Esophagus squamous epithelium (tissue), 5 donors: ENCODE data around the gene KDM4C. TPM values are rescaled to one million over a fixed set of nuclear protein-coding genes. Genes with fewer than 3 reads are reported as not detected.

Experiments used
- DNase-seq: peaks from one replicate; lab custom pipeline; 2025; lab: John Stamatoyannopoulos, UW
- H3K27ac ChIP-seq, 4 donors: fragments of 200-600 bp; sonication (generic); one replicate each; pipeline ENCODE4 v1.5.1; 2016 to 2019; ENCODE audit warnings: mild to moderate bottlenecking in 1 of 4
- H3K27me3 ChIP-seq, 4 donors: fragments of 200-600 bp; sonication (generic); 1 replicate in 3 of 4; 2 replicates in 1 of 4; pipeline versions ENCODE4 v1.5.1 to v1.6.0; 2017 to 2021; ENCODE audit warnings: antibody characterized with exemption in 1 of 4
- H3K36me3 ChIP-seq, 3 donors: fragments of 200-600 bp; sonication (generic); one replicate each; pipeline ENCODE4 v1.5.1; 2016 to 2019
- H3K4me1 ChIP-seq, 3 donors: fragments of 200-600 bp; sonication (generic); one replicate each; pipeline ENCODE4 v1.5.1; 2017 to 2019
- H3K4me3 ChIP-seq, 4 donors: fragments of 200-600 bp; sonication (generic); 1 replicate in 3 of 4; 2 replicates in 1 of 4; pipeline ENCODE4 v1.5.1; 2016 to 2019; ENCODE audit warnings: mild to moderate bottlenecking in 2 of 4, moderate library complexity in 1 of 4
- H3K9me3 ChIP-seq, 3 donors: fragments of 200-600 bp; sonication (generic); one replicate each; pipeline ENCODE4 v1.5.1; 2016 to 2019
- POLR2A ChIP-seq, 4 donors: fragments of 450-650 bp; IDR thresholded peaks; one replicate each; pipeline ENCODE4 v1.6.1; 2017; ENCODE audit warnings: antibody characterized with exemption in 4 of 4, mild to moderate bottlenecking in 4 of 4, moderate library complexity in 3 of 4
- WGBS, 2 donors: methylation state at CpG; one replicate each; pipeline ENCODE4 v1.1.5; 2018; 5-methylcytosine and 5-hydroxymethylcytosine counted together
- intact Hi-C: fragments of 100-400 bp; cut with DNase I; formaldehyde crosslinking; loops from one replicate; pipeline ENCODE4 v1.15.0; 2022
- total RNA-seq, 4 donors: library from RNA; depleted of rRNA; stranded (reverse); fragments of >200 nt; gene quantifications; one replicate each; pipeline ENCODE4 v1.1.0, GENCODE V29; 2016
- TF ChIP-seq, protein P1 (sequence below), 6 experiments: fragments of 450-650 bp in 4 of 6; fragments of 200-600 bp in 2 of 6; sonication (generic) in 2 of 6; IDR thresholded peaks; one replicate each; pipeline ENCODE4 v1.5.1; 2016 to 2019; ENCODE audit warnings: antibody characterized with exemption in 6 of 6, mild to moderate bottlenecking in 4 of 6, moderate library complexity in 4 of 6
- donor health status: DM: yes; HTN: yes; CAD: no.

Gene KDM4C
- total RNA-seq, 4 donors from 2014 or later, result 12.5 to 43.9 (median 22.9) TPM

DNA sequence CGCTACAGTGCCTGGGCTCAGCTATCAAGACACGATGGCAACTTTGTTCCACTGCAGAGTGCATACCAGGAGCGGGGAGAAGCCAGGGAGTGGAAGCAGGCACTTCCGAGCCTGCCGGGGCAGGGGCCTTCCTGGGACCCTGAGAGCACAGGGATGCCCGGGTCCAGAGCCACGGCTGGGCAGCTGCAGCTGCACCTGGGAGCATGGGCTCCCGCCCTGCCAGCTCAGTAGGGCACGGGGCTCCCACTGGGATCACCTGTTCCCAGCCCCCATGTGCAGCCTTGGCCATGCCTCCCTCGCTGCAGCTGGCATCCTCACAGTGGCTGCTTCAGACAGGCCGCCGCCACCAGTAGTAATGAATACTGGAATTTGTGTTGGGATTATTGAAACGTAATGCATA lies 391.5 kb downstream of the KDM4C start:
- no peak overlapping the region for H3K4me3 ChIP-seq
- intact Hi-C loops, result no loop called here
- H3K4me1 ChIP-seq, result peaks cover 0 to 7% (median 4%) of the 10 kb centered on the region in 3 donors
- DNase-seq, result no peak
- TF ChIP-seq POLR2A (IDR thresholded peaks at IDR 0.05), result no peak
- TF ChIP-seq, protein P1, sequence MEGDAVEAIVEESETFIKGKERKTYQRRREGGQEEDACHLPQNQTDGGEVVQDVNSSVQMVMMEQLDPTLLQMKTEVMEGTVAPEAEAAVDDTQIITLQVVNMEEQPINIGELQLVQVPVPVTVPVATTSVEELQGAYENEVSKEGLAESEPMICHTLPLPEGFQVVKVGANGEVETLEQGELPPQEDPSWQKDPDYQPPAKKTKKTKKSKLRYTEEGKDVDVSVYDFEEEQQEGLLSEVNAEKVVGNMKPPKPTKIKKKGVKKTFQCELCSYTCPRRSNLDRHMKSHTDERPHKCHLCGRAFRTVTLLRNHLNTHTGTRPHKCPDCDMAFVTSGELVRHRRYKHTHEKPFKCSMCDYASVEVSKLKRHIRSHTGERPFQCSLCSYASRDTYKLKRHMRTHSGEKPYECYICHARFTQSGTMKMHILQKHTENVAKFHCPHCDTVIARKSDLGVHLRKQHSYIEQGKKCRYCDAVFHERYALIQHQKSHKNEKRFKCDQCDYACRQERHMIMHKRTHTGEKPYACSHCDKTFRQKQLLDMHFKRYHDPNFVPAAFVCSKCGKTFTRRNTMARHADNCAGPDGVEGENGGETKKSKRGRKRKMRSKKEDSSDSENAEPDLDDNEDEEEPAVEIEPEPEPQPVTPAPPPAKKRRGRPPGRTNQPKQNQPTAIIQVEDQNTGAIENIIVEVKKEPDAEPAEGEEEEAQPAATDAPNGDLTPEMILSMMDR (IDR thresholded peaks at IDR 0.05), result no peak
- H3K27me3 ChIP-seq, result no peaks in the 10 kb centered on the region
- H3K9me3 ChIP-seq, result no peaks in the 10 kb centered on the region
- no peak overlapping the region for H3K27ac ChIP-seq
- H3K36me3 ChIP-seq, result peaks cover 0 to 36% (median 0%) of the 10 kb centered on the region in 3 donors
- WGBS, 2 donors, result 94 to 100% methylated on average over 1 to 4 of the region's 13 CpGs

DNA sequence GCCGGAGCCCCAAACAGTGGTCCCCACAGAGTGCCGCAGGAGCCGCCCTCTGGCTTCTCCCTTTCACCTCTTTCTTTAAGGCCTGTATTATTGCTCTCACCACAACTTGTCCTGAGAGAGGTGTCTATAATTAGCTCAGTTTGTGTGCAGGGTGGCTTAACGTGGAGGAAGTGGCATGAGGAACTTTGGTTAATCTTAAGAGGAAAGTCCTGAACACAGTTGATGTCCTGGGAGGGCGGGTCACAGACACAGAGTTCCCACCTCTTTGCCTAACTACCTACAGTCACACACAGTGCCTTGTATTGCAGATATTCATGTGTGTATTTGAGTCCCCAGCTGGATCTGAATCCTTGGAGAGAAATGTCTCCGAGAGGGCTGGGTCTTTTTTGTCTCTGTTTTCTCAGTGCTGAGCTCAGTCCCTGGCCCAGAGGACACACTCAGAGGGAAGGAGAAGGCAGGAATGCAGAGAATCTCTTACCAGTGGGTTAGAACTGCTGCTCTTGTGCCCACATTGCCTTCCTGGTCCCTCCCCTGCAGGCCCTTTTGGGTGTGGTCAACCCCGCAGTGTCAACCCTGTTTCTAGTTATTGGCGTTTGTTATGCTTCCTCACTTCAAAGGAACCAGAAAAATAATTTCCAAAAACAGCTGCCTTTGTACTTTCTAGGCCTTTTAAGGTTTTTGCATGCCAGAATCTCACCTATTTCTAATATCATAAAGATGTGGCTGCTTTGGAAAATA lies 392.5 kb downstream of the KDM4C start:
- peaks cover 0 to 34% (median 0%) of the 10 kb centered on the region in 3 donors for H3K36me3 ChIP-seq
- TF ChIP-seq POLR2A (IDR thresholded peaks at IDR 0.05), result no peak
- TF ChIP-seq, protein P1 (IDR thresholded peaks at IDR 0.05), result no peak
- DNase-seq, result no peak
- WGBS, 2 donors, result 62 to 70% methylated on average over 8 of the region's 8 CpGs
- no peaks in the 10 kb centered on the region for H3K9me3 ChIP-seq
- H3K4me1 ChIP-seq, result peaks cover 0 to 7% (median 4%) of the 10 kb centered on the region in 3 donors
- intact Hi-C loops, result no loop called here
- H3K4me3 ChIP-seq, result no peak overlapping the region
- no peaks in the 10 kb centered on the region for H3K27me3 ChIP-seq
- no peak overlapping the region for H3K27ac ChIP-seq

DNA sequence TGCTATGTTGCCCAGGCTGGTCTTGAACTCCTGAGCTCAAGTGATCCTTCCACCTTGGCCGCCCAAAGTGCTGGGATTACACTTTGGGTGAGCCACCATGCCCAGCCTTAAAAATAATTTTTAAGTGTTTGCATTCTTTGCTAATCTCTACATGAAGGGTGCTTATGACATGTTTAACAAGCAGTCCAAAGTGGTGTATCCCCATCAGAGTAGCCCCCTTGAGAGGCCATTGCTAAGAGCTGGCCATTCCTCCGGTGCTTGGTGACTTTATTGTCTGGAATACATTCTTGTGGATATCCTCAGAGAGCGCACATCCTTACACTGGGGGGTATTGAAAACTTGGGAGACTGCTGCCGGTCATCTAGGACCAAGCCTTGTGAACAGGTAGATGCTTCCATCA lies 395.4 kb downstream of the KDM4C start:
- H3K27ac ChIP-seq, result no peak overlapping the region
- no peaks in the 10 kb centered on the region for H3K27me3 ChIP-seq
- intact Hi-C loops, result no loop called here
- no peak for DNase-seq
- peaks cover 0 to 23% (median 0%) of the 10 kb centered on the region in 3 donors for H3K36me3 ChIP-seq
- no peak overlapping the region for H3K4me3 ChIP-seq
- WGBS, 2 donors, result 88 to 95% methylated on average over 3 to 4 of the region's 4 CpGs
- H3K4me1 ChIP-seq, result peaks cover 0 to 7% (median 0%) of the 10 kb centered on the region in 3 donors
- TF ChIP-seq, protein P1 (IDR thresholded peaks at IDR 0.05), result no peak
- TF ChIP-seq POLR2A (IDR thresholded peaks at IDR 0.05), result no peak
- H3K9me3 ChIP-seq, result peaks cover 0 to 4% (median 0%) of the 10 kb centered on the region in 3 donors

DNA sequence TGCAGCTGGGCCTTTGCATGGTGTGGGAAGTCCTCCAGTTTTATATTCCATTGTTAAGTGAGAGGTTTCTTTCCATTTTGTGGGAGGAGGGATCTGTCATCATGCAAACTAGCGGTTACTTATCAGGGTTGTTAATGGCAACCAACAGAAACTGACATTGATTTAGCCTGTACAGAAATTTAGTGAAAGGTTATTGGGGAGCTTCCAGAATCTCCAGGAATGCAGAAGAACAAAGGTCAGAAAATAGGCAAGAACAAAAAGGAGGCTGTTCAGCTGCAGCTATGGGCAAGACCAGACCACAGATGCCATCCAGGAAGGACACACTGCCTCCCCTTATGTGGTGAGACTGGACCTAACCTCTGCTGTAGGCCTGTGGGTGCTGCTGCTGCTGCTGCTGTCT lies 395.8 kb downstream of the KDM4C start:
- Histone ChIP-seq H3K36me3 (peaks cover 0 to 19% (median 0%) of the 10 kb centered on the region in 3 donors), H3K27ac (no peak overlapping the region), H3K9me3 (peaks cover 0 to 4% (median 0%) of the 10 kb centered on the region in 3 donors), H3K4me3 (no peak overlapping the region), H3K27me3 (no peaks in the 10 kb centered on the region), H3K4me1 (peaks cover 0 to 7% (median 0%) of the 10 kb centered on the region in 3 donors)
- 80% methylated on average over 1 of the region's 1 CpG; no CpG with 5 or more reads in 1 of the 2 donors for WGBS, 2 donors
- DNase-seq, result no peak
- intact Hi-C loops, result no loop called here
- TF ChIP-seq, protein P1 (IDR thresholded peaks at IDR 0.05), result no peak
- TF ChIP-seq POLR2A (IDR thresholded peaks at IDR 0.05), result no peak

DNA sequence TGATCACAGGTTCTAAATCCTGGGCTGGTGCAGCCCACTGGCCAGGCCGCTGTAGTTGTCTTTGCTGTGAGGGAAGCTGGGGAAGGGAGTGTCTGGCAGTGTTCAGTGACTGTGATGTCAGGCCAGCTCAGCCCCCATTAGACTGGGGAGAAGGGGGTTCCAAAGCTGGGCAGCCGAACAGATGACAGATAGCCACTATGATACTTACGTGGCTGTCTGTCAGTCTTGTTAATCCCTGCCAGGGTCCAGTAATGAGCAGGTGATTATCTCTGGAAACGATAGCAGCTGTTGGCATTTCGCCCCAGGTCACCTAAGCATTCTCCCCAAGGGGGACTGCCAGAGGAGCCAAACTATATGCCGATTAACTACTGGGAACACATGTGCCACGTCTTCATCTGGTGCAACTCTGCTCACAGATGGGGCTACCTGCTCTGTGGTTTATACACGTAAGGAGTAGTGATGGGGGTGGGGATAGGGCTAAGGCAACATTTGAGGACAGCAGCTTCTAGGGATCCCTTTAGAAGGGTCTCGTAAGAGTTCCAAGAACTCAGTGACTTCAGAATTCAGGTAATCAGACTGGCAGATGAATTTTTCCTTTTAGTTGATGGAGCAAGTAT lies 396.3 kb downstream of the KDM4C start:
- no peak for DNase-seq
- Histone ChIP-seq H3K27ac (no peak overlapping the region), H3K36me3 (peaks cover 0 to 13% (median 0%) of the 10 kb centered on the region in 3 donors), H3K4me1 (peaks cover 0 to 7% (median 0%) of the 10 kb centered on the region in 3 donors), H3K4me3 (no peak overlapping the region), H3K9me3 (peaks cover 0 to 4% (median 0%) of the 10 kb centered on the region in 3 donors), H3K27me3 (no peaks in the 10 kb centered on the region)
- TF ChIP-seq, protein P1 (IDR thresholded peaks at IDR 0.05), result no peak
- TF ChIP-seq POLR2A (IDR thresholded peaks at IDR 0.05), result no peak
- WGBS, 2 donors, result 92 to 100% methylated on average over 4 to 5 of the region's 9 CpGs
- intact Hi-C loops, result no loop called here
